GM12878 (cell line): ENCODE data around the gene ZNF165. TPM values are rescaled to one million over a fixed set of nuclear protein-coding genes. Genes with fewer than 3 reads are reported as not detected.

Experiments used
- ATAC-seq: fragments of 200-7000 bp; cut with Tn5 transposase; 3 replicates; pipeline ENCODE4 v1.9.1; 2020; ENCODE audit warnings: mild to moderate bottlenecking, moderate library complexity
- BruUV-seq: library from RNA; stranded (reverse); fragments of 400-500 nt; replicated peaks from 2 replicates; lab custom pipeline; 2021; lab: Mats Ljungman, UMichigan
- CTCF ChIA-PET: fragments of 300-600 bp; sonication (Branson Sonifier 250); formaldehyde crosslinking; extraction: SDS; loops from one replicate; lab custom pipeline; 2021; ENCODE audit warnings: inconsistent platforms; lab: Yijun Ruan, JAX
- POLR2A ChIA-PET: fragments of 350-600 bp; formaldehyde crosslinking; extraction: SDS; loops from one replicate; lab custom pipeline; 2021; ENCODE audit warnings: inconsistent platforms; lab: Charles Lee
- RAD21 ChIA-PET: fragments of 300-600 bp; sonication (Branson Sonifier 250); formaldehyde crosslinking; loops from one replicate; lab custom pipeline; 2023; ENCODE audit warnings: antibody characterized with exemption; ENCODE audit not compliant: unreplicated experiment; lab: Charles Lee
- SMC1A ChIA-PET: fragments of 300-600 bp; sonication (Branson Sonifier 250); formaldehyde crosslinking; loops from one replicate; lab custom pipeline; 2023; ENCODE audit not compliant: unreplicated experiment, uncharacterized antibody; lab: Charles Lee
- DNase-seq: peaks from one replicate; pipeline ENCODE4 v3.0.0-alpha.2; 2011; ENCODE audit warnings: low read depth, low spot score
- FAIRE-seq: peaks from 3 replicates; lab custom pipeline; 2011; peaks lifted over from hg19 to GRCh38; lab: Jason Lieb, UNC
- H2AFZ ChIP-seq: 2 replicates; pipeline ENCODE4 v1.6.0; 2011; ENCODE audit warnings: low read depth, low read length, control low read depth; ENCODE audit not compliant: control insufficient read depth
- H3K27ac ChIP-seq: 2 replicates; pipeline ENCODE4 v1.5.1; 2011; ENCODE audit warnings: control low read depth; ENCODE audit not compliant: control insufficient read depth, insufficient read depth
- H3K27me3 ChIP-seq, 2 experiments: replicated peaks in 1 of 2; 2 replicates each; pipeline versions ENCODE4 v1.6.0 to v1.6.1; 2011; ENCODE audit warnings: low read length in 1 of 2; ENCODE audit not compliant: control insufficient read depth in 2 of 2, insufficient read depth in 2 of 2
- H3K36me3 ChIP-seq, 2 experiments: 2 replicates each; pipeline ENCODE4 v1.5.1; 2011; ENCODE audit warnings: low read length in 1 of 2; ENCODE audit not compliant: control insufficient read depth in 2 of 2, insufficient read depth in 2 of 2
- H3K4me1 ChIP-seq: 2 replicates; pipeline ENCODE4 v1.6.1; 2011; ENCODE audit warnings: mild to moderate bottlenecking, low read length, moderate library complexity, mixed read lengths; ENCODE audit not compliant: control insufficient read depth, insufficient read depth
- H3K4me2 ChIP-seq: 2 replicates; pipeline ENCODE4 v1.6.0; 2011; ENCODE audit warnings: control low read depth; ENCODE audit not compliant: control insufficient read depth, insufficient read depth
- H3K4me3 ChIP-seq: fragments of 200-600 bp; sonication (generic); 2 replicates; pipeline ENCODE4 v1.5.1; 2016
- H3K79me2 ChIP-seq: 2 replicates; pipeline ENCODE4 v1.6.0; 2011; ENCODE audit warnings: low read length; ENCODE audit not compliant: control insufficient read depth, insufficient read depth
- H3K9ac ChIP-seq: 2 replicates; pipeline ENCODE4 v1.8.0; 2011; ENCODE audit warnings: low read length, control low read depth, mixed read lengths; ENCODE audit not compliant: control insufficient read depth, insufficient read depth
- H3K9me3 ChIP-seq: replicated peaks from 3 replicates; pipeline ENCODE4 v1.5.1; 2011; ENCODE audit warnings: mild to moderate bottlenecking, low read length; ENCODE audit not compliant: control insufficient read depth, insufficient read depth
- H4K20me1 ChIP-seq: 2 replicates; pipeline ENCODE4 v1.6.0; 2011; ENCODE audit not compliant: control insufficient read depth, insufficient read depth
- BCL11A ChIP-seq: IDR thresholded peaks from 2 replicates; pipeline ENCODE4 v1.6.1; 2011; ENCODE audit warnings: low read depth, low read length
- BHLHE40 ChIP-seq, 2 experiments: fragments of 450-650 bp in 1 of 2; IDR thresholded peaks; 2 replicates each; pipeline ENCODE4 v1.6.1; 2011 to 2017; ENCODE audit warnings: low read depth in 2 of 2, borderline replicate concordance in 1 of 2, improper control_type of control experiment in 1 of 2, low read length in 1 of 2, mild to moderate bottlenecking in 1 of 2
- EZH2 ChIP-seq: IDR thresholded peaks from 2 replicates; pipeline ENCODE4 v1.6.1; 2012; ENCODE audit warnings: low read depth, mild to moderate bottlenecking, control low read depth, inconsistent platforms, low read length, borderline replicate concordance; ENCODE audit not compliant: control insufficient read depth
- KDM1A ChIP-seq: fragments of 200-600 bp; sonication (generic); IDR thresholded peaks from 2 replicates; pipeline ENCODE4 v1.6.1; 2016; ENCODE audit warnings: borderline replicate concordance
- LARP7 ChIP-seq: fragments of 450-650 bp; IDR thresholded peaks from 2 replicates; pipeline ENCODE4 v1.6.1; 2017; ENCODE audit warnings: mild to moderate bottlenecking
- MEF2B ChIP-seq: fragments of 450-650 bp; IDR thresholded peaks from 2 replicates; pipeline ENCODE4 v1.6.1; 2018; ENCODE audit warnings: mild to moderate bottlenecking, moderate library complexity; ENCODE audit not compliant: partially characterized antibody, poor library complexity, severe bottlenecking
- PAX8 ChIP-seq: fragments of 450-650 bp; IDR thresholded peaks from 2 replicates; pipeline ENCODE4 v1.6.1; 2017; ENCODE audit warnings: mild to moderate bottlenecking, moderate library complexity
- POLR2AphosphoS5 ChIP-seq: IDR thresholded peaks from 2 replicates; pipeline ENCODE4 v1.6.1; 2011; ENCODE audit warnings: mild to moderate bottlenecking, low read length, inconsistent platforms
- RELA ChIP-seq: fragments of 450-650 bp; IDR thresholded peaks from 2 replicates; pipeline ENCODE4 v1.8.0; 2014; ENCODE audit warnings: borderline replicate concordance; ENCODE audit not compliant: partially characterized antibody
- SIN3A ChIP-seq: IDR thresholded peaks from 2 replicates; pipeline ENCODE4 v1.6.1; 2012; ENCODE audit warnings: low read depth, low read length, improper control_type of control experiment
- SKIL ChIP-seq: fragments of 450-650 bp; IDR thresholded peaks from 2 replicates; pipeline ENCODE4 v1.6.1; 2017; ENCODE audit warnings: mild to moderate bottlenecking, low read depth, inconsistent platforms; ENCODE audit not compliant: poor library complexity, severe bottlenecking
- ZBED1 ChIP-seq: IDR thresholded peaks from 2 replicates; pipeline ENCODE4 v1.6.1; 2016; ENCODE audit warnings: borderline replicate concordance
- ZNF274 ChIP-seq: IDR thresholded peaks from one replicate; pipeline ENCODE4 v1.8.0; 2011; ENCODE audit not compliant: insufficient read length, insufficient read depth
- ZNF687 ChIP-seq: fragments of 450-650 bp; IDR thresholded peaks from 2 replicates; pipeline ENCODE4 v1.6.1; 2017; ENCODE audit warnings: mild to moderate bottlenecking, moderate library complexity
- WGBS: methylation state at CpG from one replicate; pipeline ENCODE4 v1.1.6; 2016; ENCODE audit warnings: low lambda C conversion rate; ENCODE audit not compliant: insufficient replicate concordance, insufficient coverage; ENCODE audit errors: missing lambda C conversion rate; 5-methylcytosine and 5-hydroxymethylcytosine counted together
- in situ Hi-C: fragments of 300-500 bp; cut with MboI; formaldehyde crosslinking; loops from 9 replicates; pipeline ENCODE4 v1.14.3; 2018; ENCODE audit warnings: mixed read lengths
- intact Hi-C: fragments of 100-400 bp; cut with micrococcal nuclease; formaldehyde crosslinking; loops from one replicate; pipeline ENCODE4 v1.14.2; 2022; ENCODE audit not compliant: unreplicated experiment
- polyA plus RNA-seq, 11 experiments: library from polyadenylated mRNA; depleted of rRNA in 4 of 11; unstranded in 6 of 11; stranded (reverse) in 5 of 11; fragments of >200 nt; fragmentation: Nextera tagmentation in 4 of 11; fragmentation: Illumina TruSeq in 1 of 11; extraction: Ambion mirVana in 4 of 11; extraction: Trizol in 1 of 11; gene quantifications; 1 replicate in 1 of 11; 2 replicates in 10 of 11; pipeline versions ENCODE4 v1.2.1 to v1.2.3, GENCODE V29; 2011 to 2016; ENCODE audit warnings: inconsistent platforms in 2 of 11, missing spikeins in 2 of 11, low read depth in 1 of 11
- total RNA-seq, 4 experiments: library from RNA; depleted of rRNA in 3 of 4; stranded (reverse); fragments of >200 nt in 3 of 4; fragmentation: Illumina TruSeq in 1 of 4; extraction: Trizol in 1 of 4; gene quantifications; 2 replicates each; pipeline versions ENCODE4 v1.2.1 to v1.2.3, GENCODE V29; 2013 to 2021
- TF ChIP-seq, protein P1 (sequence below): IDR thresholded peaks from 2 replicates; pipeline ENCODE4 v1.6.1; 2012; ENCODE audit warnings: low read length, inconsistent platforms

The ZNF165 gene
- total and polyA plus RNA-seq, 10 of the 15 experiments (the other 5 are each of a cell fraction or from before 2014, with no cell fraction given) = 1.1 to 5.0 (median 2.9) TPM

- BruUV-seq = no TSS peak
- Histone ChIP-seq H3K79me2 (no peaks in the 10 kb centered on the region; the same call in 1 of the 2 replicates), H2AFZ (peak overlapping the region; percentile 76), H3K4me2 (peak overlapping the region; percentile 94), H3K9ac (peak overlapping the region; percentile 65), H3K36me3 (no peaks in the 10 kb centered on the region), H4K20me1 (no peaks in the 10 kb centered on the region), H3K4me1 (no peaks in the 10 kb centered on the region), H3K27ac (peak overlapping the region; percentile 72), H3K27me3 (no peaks in the 10 kb centered on the region), H3K9me3 (no peaks in the 10 kb centered on the region), H3K4me3 (peak overlapping the region; percentile 71)
- intact Hi-C loops (loop anchor here (2.0 kb wide), 1 partner anchor 24 kb away; the partner anchor contains the start of gene ZNF165), in situ Hi-C loops (no loop called here)
- ChIA-PET RAD21 (interaction anchor here (0.6 to 2.7 kb wide), 9 partner anchors 20 to 252 kb away, joined by 3 to 14 read pairs (median 5); partner anchors contain the start of genes OR2B2 and ZSCAN16), POLR2A (interaction anchor here (0.8 to 1.8 kb wide), 8 partner anchors 19 to 209 kb away, joined by 3 to 6 read pairs (median 3); no protein-coding TSS in a partner anchor), SMC1A (interaction anchor here (1.1 to 2.1 kb wide), 4 partner anchors 12 to 251 kb away, joined by 3 to 7 read pairs (median 4); partner anchors contain the start of gene ZSCAN16), CTCF (interaction anchor here (0.6 to 2.2 kb wide), 10 partner anchors 8 to 251 kb away, joined by 3 to 11 read pairs (median 4); partner anchors contain the start of genes ZSCAN16 and ZSCAN26)
- ATAC-seq = peak; percentile 99
- FAIRE-seq = peak; percentile 47
- DNase-seq = peak; percentile 60
- under 1% methylated on average over 53 of the region's 54 CpGs for WGBS
- TF ChIP-seq RELA (peak; percentile 14), MEF2B (peak; percentile 36), BCL11A (no peak), EZH2 (no peak), KDM1A (no peak), LARP7 (peak; percentile 90), ZNF687 (peak; percentile 86), POLR2AphosphoS5 (peak; percentile 89), SIN3A (no peak), PAX8 (no peak), SKIL (no peak), BHLHE40 (IDR thresholded peaks at IDR 0.05; ENCODE audit: borderline replicate concordance in 1 of 2, low read depth in 2 of 2, low read length in 1 of 2) (peak in 1 of 2 experiments; percentile 53; a peak in 1 of 4 replicates), ZBED1 (no peak), ZNF274 (no peak)
- TF ChIP-seq, protein P1, sequence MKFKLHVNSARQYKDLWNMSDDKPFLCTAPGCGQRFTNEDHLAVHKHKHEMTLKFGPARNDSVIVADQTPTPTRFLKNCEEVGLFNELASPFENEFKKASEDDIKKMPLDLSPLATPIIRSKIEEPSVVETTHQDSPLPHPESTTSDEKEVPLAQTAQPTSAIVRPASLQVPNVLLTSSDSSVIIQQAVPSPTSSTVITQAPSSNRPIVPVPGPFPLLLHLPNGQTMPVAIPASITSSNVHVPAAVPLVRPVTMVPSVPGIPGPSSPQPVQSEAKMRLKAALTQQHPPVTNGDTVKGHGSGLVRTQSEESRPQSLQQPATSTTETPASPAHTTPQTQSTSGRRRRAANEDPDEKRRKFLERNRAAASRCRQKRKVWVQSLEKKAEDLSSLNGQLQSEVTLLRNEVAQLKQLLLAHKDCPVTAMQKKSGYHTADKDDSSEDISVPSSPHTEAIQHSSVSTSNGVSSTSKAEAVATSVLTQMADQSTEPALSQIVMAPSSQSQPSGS = no peak
These were observed 24.2 kb downstream of the ZNF165 start for GRCh38 chr6:28104392-28105244.
